OCI-LY7 (cell line): ENCODE measurements around the gene DNAJC1. TPM values are rescaled to one million over a fixed set of nuclear protein-coding genes. Genes with fewer than 3 reads are reported as not detected.
"Not testable (repeated sequence)": the region's sequence is repeated elsewhere in the genome, so short reads cannot be mapped to it uniquely, and the experiment has no call there.

Experiments used
- BruUV-seq: library from RNA; stranded (reverse); fragments of 400-500 nt; replicated peaks from 2 replicates; lab custom pipeline; 2021; lab: Mats Ljungman, UMichigan
- CTCF ChIA-PET: fragments of 300-600 bp; sonication (Branson Sonifier 250); formaldehyde crosslinking; loops from one replicate; lab custom pipeline; 2022; ENCODE audit warnings: antibody characterized with exemption; ENCODE audit not compliant: unreplicated experiment; lab: Charles Lee
- POLR2A ChIA-PET: fragments of 300-600 bp; sonication (Branson Sonifier 250); formaldehyde crosslinking; loops from one replicate; lab custom pipeline; 2022; ENCODE audit warnings: antibody characterized with exemption; lab: Charles Lee
- DNase-seq: peaks from one replicate; pipeline ENCODE4 v3.0.0-alpha.2; 2015; ENCODE audit warnings: low spot score
- H2AFZ ChIP-seq: fragments of 200-600 bp; sonication (generic), shearing (Covaris generic); 2 replicates; pipeline ENCODE4 v1.6.1; 2014; ENCODE audit warnings: mild to moderate bottlenecking, antibody characterized with exemption, low read length, moderate library complexity
- H3K27ac ChIP-seq: fragments of 200-600 bp; sonication (generic); 2 replicates; pipeline ENCODE4 v1.5.1; 2014; ENCODE audit warnings: mixed run types, low read depth, mild to moderate bottlenecking, moderate library complexity, low read length, inconsistent platforms; ENCODE audit not compliant: poor library complexity, severe bottlenecking
- H3K36me3 ChIP-seq: fragments of 200-600 bp; sonication (generic); 2 replicates; pipeline ENCODE4 v1.6.1; 2014; ENCODE audit warnings: mild to moderate bottlenecking, antibody characterized with exemption, low read length, moderate library complexity, mixed read lengths; ENCODE audit not compliant: insufficient read depth
- H3K4me1 ChIP-seq: fragments of 200-600 bp; sonication (generic); 2 replicates; pipeline ENCODE4 v1.5.1; 2014; ENCODE audit warnings: mild to moderate bottlenecking, low read length; ENCODE audit not compliant: insufficient read depth, poor library complexity, severe bottlenecking
- H3K4me2 ChIP-seq: fragments of 200-600 bp; sonication (generic); 2 replicates; pipeline ENCODE4 v1.6.1; 2014; ENCODE audit warnings: mild to moderate bottlenecking, low read length
- H3K4me3 ChIP-seq: fragments of 200-600 bp; sonication (generic); 2 replicates; pipeline ENCODE4 v1.5.1; 2014; ENCODE audit warnings: mild to moderate bottlenecking, low read depth, low read length; ENCODE audit not compliant: poor library complexity, severe bottlenecking
- H3K79me2 ChIP-seq: fragments of 200-600 bp; sonication (generic); 2 replicates; pipeline ENCODE4 v1.6.1; 2016; ENCODE audit warnings: low read depth, mild to moderate bottlenecking, low read length, moderate library complexity, mixed read lengths; ENCODE audit not compliant: insufficient read depth
- H3K9me2 ChIP-seq: fragments of 200-600 bp; sonication (generic); 2 replicates; pipeline ENCODE4 v1.6.1; 2016; ENCODE audit warnings: mild to moderate bottlenecking, low read length, mixed read lengths; ENCODE audit not compliant: insufficient read depth
- H3K9me3 ChIP-seq: fragments of 200-600 bp; sonication (generic); 2 replicates; pipeline ENCODE4 v1.6.1; 2014; ENCODE audit warnings: mild to moderate bottlenecking, mixed run types, low read length, mixed read lengths
- H4K20me1 ChIP-seq: fragments of 200-600 bp; sonication (generic); 2 replicates; pipeline ENCODE4 v1.6.1; 2014; ENCODE audit warnings: mild to moderate bottlenecking, antibody characterized with exemption, low read length, moderate library complexity, mixed read lengths; ENCODE audit not compliant: insufficient read depth
- CTCF ChIP-seq: fragments of 200-600 bp; sonication (generic); conservative IDR thresholded peaks from 2 replicates; pipeline ENCODE4 v1.5.1; 2014; ENCODE audit warnings: mild to moderate bottlenecking, antibody characterized with exemption, low read length, moderate library complexity, mixed read lengths
- EZH2phosphoT487 ChIP-seq: fragments of 200-600 bp; sonication (generic); IDR thresholded peaks from 2 replicates; pipeline ENCODE4 v1.6.1; 2018; ENCODE audit warnings: low read depth, borderline replicate concordance, mild to moderate bottlenecking, mixed run types, antibody characterized with exemption, low read length, moderate library complexity, mixed read lengths
- intact Hi-C: fragments of 100-400 bp; cut with micrococcal nuclease; formaldehyde crosslinking; loops from one replicate; pipeline ENCODE4 v1.10.0; 2022; ENCODE audit not compliant: unreplicated experiment
- total RNA-seq, 2 experiments: library from RNA; depleted of rRNA in 1 of 2; stranded (reverse); fragments of >200 nt in 1 of 2; shearing (Covaris generic) in 1 of 2; gene quantifications; 2 replicates each; pipeline ENCODE4 v1.2.3, GENCODE V29; 2014 to 2022

Gene DNAJC1
- total RNA-seq, 2 experiments from 2014 or later, result 7.1 to 16.9 TPM

GRCh38 chr10:21820952-21821351 lies 182.6 kb downstream of the DNAJC1 start:
- POLR2A ChIA-PET, result interaction anchor here (0.6 to 0.7 kb wide), 2 partner anchors 359 to 1821 kb away, joined by 3 read pairs; no protein-coding TSS in a partner anchor
- H3K79me2 ChIP-seq, result no peaks in the 10 kb centered on the region
- TF ChIP-seq CTCF, result no peak
- no peak for TF ChIP-seq EZH2phosphoT487
- H3K9me2 ChIP-seq, result no peaks in the 10 kb centered on the region
- H3K4me1 ChIP-seq, result no peaks in the 10 kb centered on the region
- no peak overlapping the region for H3K27ac ChIP-seq
- no peak overlapping the region for H3K4me2 ChIP-seq
- CTCF ChIA-PET, result no interaction called here
- no peak overlapping the region for H2AFZ ChIP-seq
- H3K36me3 ChIP-seq, result no peaks in the 10 kb centered on the region
- no TSS peak for BruUV-seq
- intact Hi-C loops, result no loop called here
- H3K4me3 ChIP-seq, result no peak overlapping the region
- DNase-seq, result no peak
- H3K9me3 ChIP-seq, result no peaks in the 10 kb centered on the region
- no peaks in the 10 kb centered on the region for H4K20me1 ChIP-seq

- POLR2A ChIA-PET, H2AFZ ChIP-seq, H3K4me3 ChIP-seq, H3K79me2 ChIP-seq, H3K4me2 ChIP-seq, BruUV-seq, H3K27ac ChIP-seq, CTCF ChIA-PET, H4K20me1 ChIP-seq, H3K9me2 ChIP-seq, intact Hi-C loops, H3K9me3 ChIP-seq, DNase-seq, H3K4me1 ChIP-seq, H3K36me3 ChIP-seq: not testable (repeated sequence)
Observed at GRCh38 chr10:21818416-21818815, 185.1 kb downstream of the DNAJC1 start.

GRCh38 chr10:21814866-21815265 lies 188.7 kb downstream of the DNAJC1 start:
- ChIA-PET POLR2A (interaction anchor here (0.8 kb wide), 2 partner anchors 10 to 1270 kb away, joined by 3 to 4 read pairs; no protein-coding TSS in a partner anchor), CTCF (no interaction called here)
- no TSS peak for BruUV-seq
- DNase-seq, result no peak
- no peak overlapping the region for H3K4me3 ChIP-seq
- H3K9me2 ChIP-seq, result no peaks in the 10 kb centered on the region
- no peak for TF ChIP-seq CTCF
- no peak for TF ChIP-seq EZH2phosphoT487
- H3K27ac ChIP-seq, result no peak overlapping the region
- no peaks in the 10 kb centered on the region for H3K9me3 ChIP-seq
- no peaks in the 10 kb centered on the region for H4K20me1 ChIP-seq
- no peaks in the 10 kb centered on the region for H3K79me2 ChIP-seq
- H3K4me2 ChIP-seq, result no peak overlapping the region
- intact Hi-C loops, result no loop called here
- H3K36me3 ChIP-seq, result no peaks in the 10 kb centered on the region
- no peak overlapping the region for H2AFZ ChIP-seq
- H3K4me1 ChIP-seq, result peaks cover 4% of the 10 kb centered on the region
